Astrocyte (in vitro differentiated cells and primary cell): ENCODE results near the gene ZFAND4. TPM values are rescaled to one million over a fixed set of nuclear protein-coding genes. Genes with fewer than 3 reads are reported as not detected.
"Not testable (repeated sequence)": the region's sequence is repeated elsewhere in the genome, so short reads cannot be mapped to it uniquely, and the experiment has no call there.

ENCODE experiments used
- DNase-seq: peaks from one replicate; pipeline ENCODE4 v3.0.0-alpha.2; 2010; ENCODE audit warnings: low read depth
- FAIRE-seq: peaks from 2 replicates; lab custom pipeline; 2011; peaks lifted over from hg19 to GRCh38; lab: Jason Lieb, UNC
- H2AFZ ChIP-seq: 2 replicates; pipeline ENCODE4 v1.6.0; 2012; ENCODE audit warnings: low read depth, low read length, inconsistent platforms
- H3K27ac ChIP-seq: 2 replicates; pipeline ENCODE4 v1.5.1; 2011; ENCODE audit warnings: low read depth, low read length, inconsistent platforms
- H3K27me3 ChIP-seq: 2 replicates; pipeline ENCODE4 v1.6.0; 2011; ENCODE audit warnings: low read length, inconsistent platforms; ENCODE audit not compliant: insufficient read depth
- H3K36me3 ChIP-seq: 2 replicates; pipeline ENCODE4 v1.5.1; 2011; ENCODE audit warnings: low read length, inconsistent platforms; ENCODE audit not compliant: insufficient read depth
- H3K4me1 ChIP-seq: 2 replicates; pipeline ENCODE4 v1.5.1; 2011; ENCODE audit warnings: low read length, inconsistent platforms; ENCODE audit not compliant: insufficient read depth
- H3K4me2 ChIP-seq: 2 replicates; pipeline ENCODE4 v1.6.0; 2012; ENCODE audit warnings: low read length, inconsistent platforms
- H3K4me3 ChIP-seq: 2 replicates; pipeline ENCODE4 v1.5.1; 2011; ENCODE audit warnings: low read depth, mild to moderate bottlenecking, low read length, inconsistent platforms; ENCODE audit not compliant: insufficient read depth
- H3K79me2 ChIP-seq: 2 replicates; pipeline ENCODE4 v1.6.0; 2012; ENCODE audit warnings: mild to moderate bottlenecking, low read length, inconsistent platforms; ENCODE audit not compliant: insufficient read depth
- H3K9ac ChIP-seq: 2 replicates; pipeline ENCODE4 v1.6.0; 2012; ENCODE audit warnings: mild to moderate bottlenecking, low read length, inconsistent platforms
- H3K9me3 ChIP-seq: 2 replicates; pipeline ENCODE4 v1.5.1; 2012; ENCODE audit warnings: low read depth, mild to moderate bottlenecking, low read length, inconsistent platforms; ENCODE audit not compliant: insufficient read depth
- H4K20me1 ChIP-seq: 2 replicates; pipeline ENCODE4 v1.6.0; 2012; ENCODE audit warnings: low read length, inconsistent platforms; ENCODE audit not compliant: insufficient read depth
- H3K27ac Mint-ChIP-seq: one replicate; pipeline ENCODE4 v1.8.0; 2021; ENCODE audit warnings: mild to moderate bottlenecking, mixed read lengths; ENCODE audit not compliant: unreplicated experiment
- H3K27me3 Mint-ChIP-seq: one replicate; pipeline ENCODE4 v1.8.0; 2021; ENCODE audit warnings: low read depth, mixed read lengths; ENCODE audit not compliant: unreplicated experiment
- H3K36me3 Mint-ChIP-seq: one replicate; pipeline ENCODE4 v1.8.0; 2021; ENCODE audit warnings: low read depth, mixed read lengths; ENCODE audit not compliant: unreplicated experiment
- H3K4me1 Mint-ChIP-seq: one replicate; pipeline ENCODE4 v1.8.0; 2021; ENCODE audit warnings: low read depth, mixed read lengths; ENCODE audit not compliant: unreplicated experiment
- H3K4me3 Mint-ChIP-seq: one replicate; pipeline ENCODE4 v1.8.0; 2021; ENCODE audit warnings: mild to moderate bottlenecking, moderate library complexity, mixed read lengths; ENCODE audit not compliant: unreplicated experiment
- H3K9me3 Mint-ChIP-seq: one replicate; pipeline ENCODE4 v1.8.0; 2021; ENCODE audit warnings: mild to moderate bottlenecking, mixed read lengths; ENCODE audit not compliant: unreplicated experiment
- EZH2 ChIP-seq: IDR thresholded peaks from 2 replicates; pipeline ENCODE4 v1.6.1; 2012; ENCODE audit warnings: mild to moderate bottlenecking, low read length, inconsistent platforms; ENCODE audit not compliant: insufficient read depth
- total RNA-seq: library from RNA; stranded (reverse); gene quantifications from 2 replicates; pipeline ENCODE4 v1.2.1, GENCODE V29; 2021
- TF ChIP-seq, protein P1 (sequence below): IDR thresholded peaks from 2 replicates; pipeline ENCODE4 v1.5.1; 2011; ENCODE audit warnings: low read depth, mild to moderate bottlenecking, inconsistent platforms, low read length, moderate library complexity; ENCODE audit not compliant: insufficient read depth

Gene ZFAND4
- total RNA-seq, 1 donor from 2014 or later, result 4.6 TPM

DNA sequence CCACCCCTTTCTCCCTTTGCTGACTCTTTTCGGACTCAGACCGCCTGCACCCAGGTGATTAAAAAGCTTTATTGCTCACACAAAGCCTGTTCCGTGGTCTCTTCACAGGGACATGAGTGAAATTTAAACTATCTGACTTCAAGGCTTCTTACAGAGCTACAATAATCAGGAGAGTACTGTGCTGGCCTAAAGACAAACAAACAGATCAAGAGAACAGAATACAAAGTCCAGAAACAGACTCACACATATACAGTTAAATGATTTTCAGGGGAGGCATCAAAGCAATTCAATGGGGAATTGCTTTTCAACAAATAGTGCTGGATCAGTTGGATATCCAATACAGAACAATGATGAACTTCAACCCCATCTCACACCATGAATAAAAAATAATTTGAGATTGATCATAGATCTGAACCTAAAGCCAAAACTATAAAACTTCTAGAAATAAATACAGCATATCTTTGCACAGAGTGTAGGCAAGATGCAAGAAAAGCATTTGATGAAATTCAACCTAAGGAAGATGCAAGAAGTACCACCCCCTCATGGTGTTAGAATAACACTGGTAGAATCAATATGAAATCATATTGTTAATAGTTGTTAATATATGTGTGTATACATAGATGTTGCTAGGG, 96.5 kb downstream of the ZFAND4 start:
- Histone ChIP-seq H3K4me1 (no peaks in the 10 kb centered on the region), H3K27ac (no peak overlapping the region), H3K27me3 (no peaks in the 10 kb centered on the region), H3K4me3 (no peak overlapping the region), H3K9ac (no peak overlapping the region), H4K20me1 (no peaks in the 10 kb centered on the region), H2AFZ (no peak overlapping the region), H3K4me2 (no peak overlapping the region), H3K36me3 (no peaks in the 10 kb centered on the region), H3K79me2 (no peaks in the 10 kb centered on the region), H3K9me3 (no peaks in the 10 kb centered on the region)
- H3K9me3 Mint-ChIP-seq, result no peaks in the 10 kb centered on the region
- H3K27ac Mint-ChIP-seq, result no peak overlapping the region
- H3K27me3 Mint-ChIP-seq, result no peaks in the 10 kb centered on the region
- H3K36me3 Mint-ChIP-seq, result no peaks in the 10 kb centered on the region
- H3K4me1 Mint-ChIP-seq, result peaks cover 6% of the 10 kb centered on the region
- no peak for DNase-seq
- no peak for FAIRE-seq
- TF ChIP-seq, protein P1, sequence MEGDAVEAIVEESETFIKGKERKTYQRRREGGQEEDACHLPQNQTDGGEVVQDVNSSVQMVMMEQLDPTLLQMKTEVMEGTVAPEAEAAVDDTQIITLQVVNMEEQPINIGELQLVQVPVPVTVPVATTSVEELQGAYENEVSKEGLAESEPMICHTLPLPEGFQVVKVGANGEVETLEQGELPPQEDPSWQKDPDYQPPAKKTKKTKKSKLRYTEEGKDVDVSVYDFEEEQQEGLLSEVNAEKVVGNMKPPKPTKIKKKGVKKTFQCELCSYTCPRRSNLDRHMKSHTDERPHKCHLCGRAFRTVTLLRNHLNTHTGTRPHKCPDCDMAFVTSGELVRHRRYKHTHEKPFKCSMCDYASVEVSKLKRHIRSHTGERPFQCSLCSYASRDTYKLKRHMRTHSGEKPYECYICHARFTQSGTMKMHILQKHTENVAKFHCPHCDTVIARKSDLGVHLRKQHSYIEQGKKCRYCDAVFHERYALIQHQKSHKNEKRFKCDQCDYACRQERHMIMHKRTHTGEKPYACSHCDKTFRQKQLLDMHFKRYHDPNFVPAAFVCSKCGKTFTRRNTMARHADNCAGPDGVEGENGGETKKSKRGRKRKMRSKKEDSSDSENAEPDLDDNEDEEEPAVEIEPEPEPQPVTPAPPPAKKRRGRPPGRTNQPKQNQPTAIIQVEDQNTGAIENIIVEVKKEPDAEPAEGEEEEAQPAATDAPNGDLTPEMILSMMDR, result no peak
- no peak for TF ChIP-seq EZH2
- no peak overlapping the region for H3K4me3 Mint-ChIP-seq

DNA sequence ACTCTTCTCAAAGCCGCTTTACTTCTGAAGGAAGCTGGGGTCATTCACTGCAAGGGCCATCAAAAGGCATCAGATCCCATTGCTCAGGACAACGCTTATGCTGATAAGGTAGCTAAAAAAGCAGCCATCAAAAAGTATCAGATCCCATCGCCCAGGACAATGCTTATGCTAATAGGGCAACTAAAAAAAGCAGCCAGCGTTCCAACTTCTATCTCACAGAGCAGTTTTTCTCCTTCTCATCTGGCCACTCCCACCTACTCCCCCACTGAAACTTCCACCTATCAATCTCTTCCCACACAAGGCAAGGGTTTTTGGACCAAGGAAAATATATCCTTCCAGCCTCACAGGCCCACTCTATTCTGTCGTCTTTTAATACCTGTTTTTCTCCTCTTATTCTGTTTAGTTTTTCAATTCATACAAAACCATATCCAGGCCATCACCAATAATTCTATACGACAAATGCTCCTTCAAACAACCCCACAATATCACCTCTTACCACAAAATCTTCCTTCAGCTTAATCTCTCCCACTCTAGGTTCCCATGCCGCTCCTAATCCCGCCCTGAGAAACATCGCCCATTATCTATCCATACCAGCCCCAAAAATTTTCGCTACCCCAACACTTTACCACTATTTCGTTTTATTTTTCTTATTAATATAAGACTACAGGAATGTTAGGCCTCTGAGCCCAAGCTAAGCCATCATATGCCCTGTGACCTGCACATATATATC, 97.4 kb downstream of the ZFAND4 start:
- not testable (repeated sequence) for H3K27ac ChIP-seq, H3K4me2 ChIP-seq, H3K4me3 Mint-ChIP-seq, H3K9ac ChIP-seq, H3K36me3 ChIP-seq, H3K27ac Mint-ChIP-seq, H3K9me3 Mint-ChIP-seq, H2AFZ ChIP-seq, H4K20me1 ChIP-seq, H3K27me3 Mint-ChIP-seq, H3K4me3 ChIP-seq, H3K4me1 Mint-ChIP-seq, H3K9me3 ChIP-seq, H3K27me3 ChIP-seq, H3K79me2 ChIP-seq, H3K36me3 Mint-ChIP-seq, H3K4me1 ChIP-seq, DNase-seq, FAIRE-seq

DNA sequence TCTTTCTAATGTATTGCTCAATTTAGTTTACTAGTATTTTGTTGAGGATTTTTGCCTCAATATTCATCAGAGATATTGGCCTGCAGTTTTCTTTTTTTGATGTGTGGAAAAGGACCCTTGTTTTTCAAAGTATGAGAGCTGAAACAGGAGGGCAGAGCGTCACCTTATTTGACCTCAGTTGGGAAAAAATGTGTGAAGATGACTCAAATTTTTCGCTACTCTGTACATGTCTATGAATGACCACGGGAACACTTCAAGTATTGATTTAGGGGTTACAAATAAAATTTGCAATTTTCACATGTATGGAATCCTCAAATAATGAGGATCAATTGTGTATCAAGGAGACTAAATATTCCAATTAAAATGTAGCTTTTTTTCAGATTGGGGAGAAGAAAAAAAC, 103.1 kb downstream of the ZFAND4 start:
- Histone ChIP-seq H2AFZ (no peak overlapping the region), H3K4me1 (no peaks in the 10 kb centered on the region), H3K79me2 (no peaks in the 10 kb centered on the region), H3K27ac (no peak overlapping the region), H3K4me3 (no peak overlapping the region), H4K20me1 (no peaks in the 10 kb centered on the region), H3K9me3 (no peaks in the 10 kb centered on the region), H3K9ac (no peak overlapping the region), H3K4me2 (no peak overlapping the region), H3K27me3 (no peaks in the 10 kb centered on the region), H3K36me3 (no peaks in the 10 kb centered on the region)
- TF ChIP-seq EZH2, result no peak
- TF ChIP-seq, protein P1, result no peak
- no peaks in the 10 kb centered on the region for H3K27me3 Mint-ChIP-seq
- no peak for FAIRE-seq
- no peak for DNase-seq
- H3K4me3 Mint-ChIP-seq, result no peak overlapping the region
- H3K36me3 Mint-ChIP-seq, result peaks cover 2% of the 10 kb centered on the region
- H3K9me3 Mint-ChIP-seq, result no peaks in the 10 kb centered on the region
- H3K27ac Mint-ChIP-seq, result no peak overlapping the region
- peaks cover 4% of the 10 kb centered on the region for H3K4me1 Mint-ChIP-seq
